Hematopoietic multipotent progenitor cell (in vitro differentiated cells): ENCODE measurements around the gene SLC52A3. TPM values are rescaled to one million over a fixed set of nuclear protein-coding genes. Genes with fewer than 3 reads are reported as not detected.
"Not testable (repeated sequence)": the region's sequence is repeated elsewhere in the genome, so short reads cannot be mapped to it uniquely, and the experiment has no call there.

Experiments used
- DNase-seq, 3 donors: peaks; one replicate each; pipeline ENCODE4 v3.0.0-alpha.2; 2011 to 2015; ENCODE audit warnings: low read depth in 2 of 3, low spot score in 2 of 3
- total RNA-seq: library from RNA; depleted of rRNA; stranded (reverse); fragments of >200 nt; gene quantifications from one replicate; pipeline ENCODE4 v1.2.3, GENCODE V29; 2012

The SLC52A3 gene
- total RNA-seq, 1 donor, result 2.2 TPM

DNA sequence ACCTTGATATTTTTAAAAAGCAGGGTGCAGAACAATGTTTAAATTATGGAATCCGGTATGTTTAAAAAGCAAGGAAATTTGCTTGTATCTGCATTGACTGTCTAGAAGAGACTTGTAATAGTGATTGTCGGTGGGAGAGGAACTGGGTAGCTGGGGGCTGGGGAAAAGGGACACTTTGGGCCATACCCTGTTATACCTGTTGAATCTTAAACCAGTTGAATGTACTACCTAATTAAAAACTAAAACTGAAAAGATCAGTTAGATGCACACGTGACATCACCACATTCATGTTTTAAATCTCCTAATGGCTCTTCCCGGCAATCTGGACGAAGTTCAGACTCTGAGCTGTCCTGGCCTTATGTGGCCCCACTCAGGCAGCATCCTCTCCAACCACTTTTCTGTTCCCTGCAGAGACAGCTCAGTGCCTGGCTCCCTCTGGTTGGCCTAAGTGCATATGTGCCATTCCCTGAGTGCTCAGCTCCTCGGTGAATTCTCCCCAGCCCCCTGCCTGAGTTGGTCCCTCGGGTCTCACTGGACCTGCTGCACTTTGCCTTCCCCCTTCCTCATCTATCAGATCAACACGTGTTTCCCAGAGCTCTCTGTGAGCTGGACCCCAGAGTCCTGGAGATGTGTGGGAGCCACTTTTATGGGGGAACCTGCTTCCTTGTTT, 36.3 kb downstream of the SLC52A3 start:
- no peak for DNase-seq

GRCh38 chr20:730005-730404, 38.3 kb downstream of the SLC52A3 start:
- no peak for DNase-seq

DNA sequence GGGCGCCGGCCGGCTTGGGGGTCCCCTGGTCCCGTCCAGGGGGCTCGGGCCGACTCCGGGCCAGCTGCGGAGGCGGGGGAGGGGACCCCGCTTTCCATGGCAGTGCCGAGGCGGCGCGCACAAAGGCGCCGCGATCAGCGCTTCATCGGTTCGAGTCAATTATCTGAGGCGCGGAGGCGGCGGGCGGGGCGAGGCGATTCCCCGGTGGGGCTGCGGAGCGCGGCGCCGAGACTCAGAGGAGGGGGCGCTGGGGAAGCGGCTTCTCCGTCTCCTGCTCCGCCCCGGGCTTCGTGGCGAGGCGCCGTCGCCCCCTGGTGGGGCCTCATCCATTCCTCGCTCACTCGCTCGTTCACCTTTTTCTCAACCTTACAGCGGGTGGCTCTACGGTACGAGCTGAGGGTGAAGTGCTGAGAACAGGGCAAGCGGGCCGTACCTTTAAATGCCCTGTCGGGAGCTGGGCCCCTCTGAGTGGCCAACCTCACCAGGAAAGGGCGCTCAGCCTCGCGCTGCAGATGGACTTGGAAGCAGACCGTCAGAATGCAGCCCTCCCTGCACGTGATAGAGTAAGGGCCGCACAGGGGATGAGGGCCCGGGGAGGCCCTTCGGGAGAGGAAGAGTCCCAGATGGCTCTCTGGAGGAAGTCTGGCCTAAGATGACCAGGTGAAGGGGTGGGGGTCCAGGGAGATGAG, 39.9 kb downstream of the SLC52A3 start:
- peak in 2 of 3 donors; percentile 81 to 83 for DNase-seq

GRCh38 chr20:726160-726559, 42.1 kb downstream of the SLC52A3 start:
- no peak for DNase-seq

DNA sequence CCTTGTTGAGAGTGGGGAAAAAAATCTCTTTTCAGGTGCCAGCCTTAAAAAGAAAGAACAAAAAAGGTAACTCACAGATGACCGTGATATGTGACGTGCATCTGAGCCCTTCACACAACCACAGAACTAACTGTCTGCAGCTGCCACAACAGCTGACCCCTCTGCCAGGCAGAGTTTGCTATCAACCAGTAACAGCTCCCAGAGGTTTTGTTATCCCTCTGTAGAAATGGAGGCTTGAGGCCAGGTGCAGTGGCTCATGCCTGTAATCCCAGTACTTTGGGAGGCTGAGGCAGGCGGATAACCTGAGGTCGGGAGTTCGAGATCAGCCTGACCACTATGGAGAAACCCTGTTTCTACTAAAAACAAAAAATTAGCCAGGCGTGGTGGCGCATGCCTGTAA, 42.8 kb downstream of the SLC52A3 start:
- DNase-seq, result no peak

- DNase-seq, result not testable (repeated sequence)
These were observed 43.5 kb downstream of the SLC52A3 start for GRCh38 chr20:724797-725196.

- no peak for DNase-seq
These were observed 44.5 kb downstream of the SLC52A3 start for GRCh38 chr20:723756-724155.

DNA sequence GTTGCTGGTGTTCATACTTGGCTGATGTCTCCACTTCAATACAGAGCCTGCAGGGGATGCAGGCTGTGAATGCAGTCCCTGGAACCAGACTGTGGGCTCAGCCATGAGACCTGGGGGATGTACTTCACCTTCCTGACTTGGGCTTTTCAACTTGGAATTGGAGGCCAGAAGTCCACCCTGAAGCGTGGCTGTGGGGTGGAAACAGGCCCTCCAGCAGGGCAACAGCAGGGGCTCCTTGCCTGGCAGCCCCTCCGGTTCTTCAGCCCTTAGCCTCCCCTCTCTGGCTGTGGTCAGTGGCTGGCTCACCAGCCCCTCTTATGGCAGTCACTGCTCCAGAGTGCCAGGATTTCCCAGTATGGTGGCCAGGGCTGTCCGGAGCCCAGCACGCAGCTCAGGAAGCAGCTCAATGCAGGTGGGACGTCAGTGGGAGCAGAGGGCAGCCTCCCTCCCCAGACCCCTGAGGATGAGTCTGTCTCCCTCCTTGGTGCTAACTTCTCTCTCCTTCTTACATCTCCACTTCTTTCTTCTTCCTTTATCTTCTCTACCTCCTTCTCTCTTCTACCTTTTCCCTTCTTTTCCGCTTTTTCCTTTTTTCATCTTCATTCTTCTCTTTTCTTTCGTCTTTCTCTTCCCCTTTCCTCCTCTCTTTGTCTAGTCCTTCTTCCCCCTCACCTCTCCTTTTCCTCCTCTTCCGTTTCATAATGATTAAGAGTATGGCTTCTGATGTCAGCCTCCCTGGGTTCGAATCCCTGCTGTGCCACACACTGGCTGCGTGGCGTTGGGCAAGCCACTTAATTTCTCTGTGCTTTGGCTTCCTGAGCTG, 45.3 kb downstream of the SLC52A3 start:
- DNase-seq, result no peak

DNA sequence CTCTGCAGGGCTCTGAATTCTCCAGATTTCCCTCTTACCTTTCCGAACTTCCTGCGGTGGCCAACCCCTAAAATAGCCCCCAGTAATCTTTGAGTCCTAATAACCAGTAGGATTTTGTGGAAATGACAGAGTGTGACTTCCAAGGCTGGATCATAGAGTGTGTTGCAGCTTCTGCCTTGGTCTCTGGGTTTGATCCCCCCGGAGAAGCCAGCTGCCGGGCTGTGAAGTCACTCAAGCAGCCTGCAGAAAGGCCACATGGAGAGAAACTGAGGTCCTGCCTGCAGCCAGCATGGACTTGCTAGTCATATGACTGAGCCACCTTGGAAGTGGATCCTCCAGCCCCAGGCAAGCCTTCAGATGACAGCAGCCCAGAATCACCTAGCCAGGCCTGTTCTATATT, 46.4 kb downstream of the SLC52A3 start:
- DNase-seq, result no peak

DNA sequence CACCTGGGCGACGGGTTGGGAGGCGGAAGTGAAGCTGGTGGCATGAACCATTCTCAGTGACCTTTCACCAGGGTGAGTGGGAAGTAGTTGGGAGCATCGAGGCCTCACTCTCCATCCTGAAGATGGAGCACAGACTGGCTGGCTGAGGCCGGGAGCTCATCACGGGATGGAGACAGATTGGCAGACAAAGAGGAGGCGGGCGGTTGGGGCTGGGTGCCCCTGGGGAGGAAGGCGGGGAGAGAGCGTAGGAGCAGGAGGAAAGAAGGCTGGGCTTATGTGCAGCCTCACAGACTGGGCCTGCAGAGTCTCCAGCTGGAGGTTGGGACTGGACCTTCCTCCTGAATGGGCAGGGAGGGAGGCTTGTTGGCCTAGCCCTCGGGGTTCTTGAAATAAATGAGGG, 48.5 kb downstream of the SLC52A3 start:
- no peak for DNase-seq

DNA sequence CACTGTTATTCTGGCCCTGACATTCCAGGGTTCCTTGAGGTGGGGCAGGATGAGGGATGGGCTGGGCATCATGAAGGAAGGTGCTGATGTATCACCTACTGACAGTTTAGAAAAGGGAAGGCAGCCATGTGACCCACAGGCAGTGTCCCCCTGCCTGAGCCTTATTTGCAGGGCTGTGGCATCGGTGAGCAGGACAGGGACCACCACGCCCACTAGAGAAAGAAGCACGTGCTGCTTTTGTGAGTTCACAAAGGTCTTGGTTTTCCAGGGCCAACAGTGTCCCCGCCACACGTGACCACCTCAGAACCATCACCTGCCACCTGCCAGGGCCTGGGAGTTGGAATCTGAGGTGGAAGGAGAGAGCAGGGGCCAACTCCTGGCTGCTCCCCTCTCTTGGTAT, 49.2 kb downstream of the SLC52A3 start:
- no peak for DNase-seq

DNA sequence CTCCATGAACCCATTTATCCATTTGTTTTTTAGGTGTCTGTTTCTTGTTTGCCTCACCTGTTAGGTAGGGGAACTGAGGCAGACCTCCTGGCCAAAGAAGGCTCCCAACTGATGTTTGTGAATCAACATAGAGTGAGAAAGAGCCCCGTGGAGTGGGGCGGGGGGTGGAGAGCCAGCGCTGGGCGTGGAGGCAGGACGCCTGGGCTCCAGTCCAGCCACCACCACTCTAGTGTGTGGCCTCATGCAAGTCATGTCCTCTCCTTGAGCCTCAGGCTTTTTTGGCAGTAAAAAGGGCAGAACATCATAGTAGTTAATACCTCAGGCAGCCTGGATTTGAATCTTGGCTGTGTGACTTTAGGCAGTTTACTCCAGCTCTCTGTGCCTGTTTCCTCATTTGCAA, 50.5 kb downstream of the SLC52A3 start:
- no peak for DNase-seq

- DNase-seq, result no peak
These were observed 51.0 kb downstream of the SLC52A3 start for GRCh38 chr20:717271-717670.

- no peak for DNase-seq
These were observed 53.8 kb downstream of the SLC52A3 start for GRCh38 chr20:714453-714852.

- no peak for DNase-seq
These were observed 56.7 kb downstream of the SLC52A3 start for GRCh38 chr20:711576-711975.

DNA sequence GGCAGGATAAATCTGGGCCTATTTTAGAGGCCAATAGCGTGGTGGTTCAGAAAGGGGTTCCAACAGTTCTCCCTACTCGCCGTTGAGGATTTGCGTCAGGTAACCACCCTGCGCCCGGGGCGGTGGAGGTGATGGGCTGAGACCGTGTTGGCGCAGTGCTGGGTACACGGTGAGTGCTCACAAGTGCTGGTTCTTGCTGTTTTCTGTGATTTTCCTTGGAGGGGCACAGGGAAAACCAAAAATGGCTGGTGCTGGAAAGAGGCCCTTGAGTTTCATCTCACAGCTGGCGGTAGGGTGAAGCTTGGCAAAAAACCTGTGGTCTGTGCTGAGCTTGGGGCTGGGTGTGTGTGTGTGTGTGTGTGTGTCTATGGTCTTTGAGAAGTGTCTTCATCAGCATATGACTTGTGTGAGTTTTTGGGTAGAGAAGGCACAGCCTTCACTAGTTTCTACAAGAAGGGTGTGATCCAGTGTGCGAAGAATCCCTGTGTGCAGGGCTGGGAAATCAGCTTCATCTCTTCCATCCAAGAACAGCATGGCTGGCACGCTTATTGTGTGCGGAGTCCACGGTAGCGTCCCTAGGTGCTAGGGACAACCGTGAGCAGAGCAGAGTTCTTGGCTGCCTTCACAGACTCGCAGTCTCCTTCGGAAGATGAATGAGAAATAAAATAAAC, 57.4 kb downstream of the SLC52A3 start:
- no peak for DNase-seq

Other genes starting within 250 kb of the SLC52A3 start
- gene CSNK2A1, start 224.7 kb downstream of the SLC52A3 start, total RNA-seq, result 84.8 TPM
- gene TCF15, start 158.2 kb downstream of the SLC52A3 start, total RNA-seq, result 0.81 TPM
- 8.1 TPM for gene SRXN1, start 115.3 kb downstream of the SLC52A3 start, total RNA-seq
- not detected for gene SCRT2, start 92.7 kb downstream of the SLC52A3 start, total RNA-seq
- 13.2 TPM for gene FAM110A, start 65.2 kb upstream of the SLC52A3 start, total RNA-seq
- gene ANGPT4, start 147.8 kb upstream of the SLC52A3 start, total RNA-seq, result not detected
- gene RSPO4, start 233.8 kb upstream of the SLC52A3 start, total RNA-seq, result not detected